ENCODE results near the gene FOXO6. TPM values are rescaled to one million over a fixed set of nuclear protein-coding genes. Genes with fewer than 3 reads are reported as not detected.

FOXO6 gene
- total RNA-seq, 2 experiments from 2014 or later, result not detected

GRCh38 chr1:41370756-41371420 is 9.7 kb downstream of the FOXO6 start:
- Mint-ChIP-seq H3K4me3 (no peak overlapping the region), H3K27me3 (peaks cover 33% of the 10 kb centered on the region), H3K36me3 (no peaks in the 10 kb centered on the region), H3K9me3 (no peaks in the 10 kb centered on the region), H3K4me1 (no peaks in the 10 kb centered on the region), H3K27ac (no peak overlapping the region)
- ATAC-seq (ENCODE audit: low read depth) (no peak), DNase-seq (no peak)
- POLR2A ChIA-PET, result interaction anchor here (0.7 to 2.7 kb wide), 2 partner anchors 9 to 176 kb away, joined by 3 to 7 read pairs; partner anchors contain the start of gene FOXO6

- no peak overlapping the region for H3K27ac Mint-ChIP-seq
- DNase-seq (no peak), ATAC-seq (ENCODE audit: low read depth) (no peak)
- POLR2A ChIA-PET, result interaction anchor here (2.7 kb wide), 1 partner anchor 10 kb away, joined by 7 read pairs; the partner anchor contains the start of gene FOXO6
- peaks cover 31% of the 10 kb centered on the region for H3K27me3 Mint-ChIP-seq
- H3K36me3 Mint-ChIP-seq, result no peaks in the 10 kb centered on the region
- H3K4me3 Mint-ChIP-seq, result no peak overlapping the region
- H3K9me3 Mint-ChIP-seq, result no peaks in the 10 kb centered on the region
- H3K4me1 Mint-ChIP-seq, result no peaks in the 10 kb centered on the region
Measured at GRCh38 chr1:41371630-41372599, 10.7 kb downstream of the FOXO6 start.

GRCh38 chr1:41372600-41372993 is 11.4 kb downstream of the FOXO6 start:
- POLR2A ChIA-PET, result no interaction called here
- DNase-seq (no peak), ATAC-seq (ENCODE audit: low read depth) (no peak)
- no peak overlapping the region for H3K27ac Mint-ChIP-seq
- no peaks in the 10 kb centered on the region for H3K4me1 Mint-ChIP-seq
- H3K36me3 Mint-ChIP-seq, result no peaks in the 10 kb centered on the region
- H3K9me3 Mint-ChIP-seq, result no peaks in the 10 kb centered on the region
- H3K27me3 Mint-ChIP-seq, result peaks cover 24% of the 10 kb centered on the region
- H3K4me3 Mint-ChIP-seq, result no peak overlapping the region

GRCh38 chr1:41373373-41373772 is 12.1 kb downstream of the FOXO6 start:
- Mint-ChIP-seq H3K4me3 (no peak overlapping the region), H3K9me3 (no peaks in the 10 kb centered on the region), H3K36me3 (no peaks in the 10 kb centered on the region), H3K27me3 (peaks cover 21% of the 10 kb centered on the region), H3K27ac (no peak overlapping the region), H3K4me1 (no peaks in the 10 kb centered on the region)
- POLR2A ChIA-PET, result no interaction called here
- DNase-seq (no peak), ATAC-seq (ENCODE audit: low read depth) (no peak)

GRCh38 chr1:41374711-41375110 is 13.5 kb downstream of the FOXO6 start:
- Mint-ChIP-seq H3K4me1 (no peaks in the 10 kb centered on the region), H3K9me3 (no peaks in the 10 kb centered on the region), H3K27me3 (peaks cover 20% of the 10 kb centered on the region), H3K36me3 (no peaks in the 10 kb centered on the region), H3K27ac (no peak overlapping the region), H3K4me3 (no peak overlapping the region)
- ATAC-seq (ENCODE audit: low read depth) (no peak), DNase-seq (no peak)
- POLR2A ChIA-PET, result no interaction called here

- Mint-ChIP-seq H3K4me3 (no peak overlapping the region), H3K4me1 (peaks cover 2% of the 10 kb centered on the region), H3K27me3 (peaks cover 32% of the 10 kb centered on the region), H3K27ac (no peak overlapping the region), H3K9me3 (no peaks in the 10 kb centered on the region), H3K36me3 (no peaks in the 10 kb centered on the region)
- POLR2A ChIA-PET, result no interaction called here
- ATAC-seq (ENCODE audit: low read depth) (no peak), DNase-seq (no peak)
Measured at GRCh38 chr1:41377397-41377796, 16.2 kb downstream of the FOXO6 start.

GRCh38 chr1:41378222-41378621 is 17.0 kb downstream of the FOXO6 start:
- H3K27ac Mint-ChIP-seq, result no peak overlapping the region
- DNase-seq, result no peak
- ATAC-seq (ENCODE audit: low read depth), result no peak
- H3K4me1 Mint-ChIP-seq, result peaks cover 4% of the 10 kb centered on the region
- H3K4me3 Mint-ChIP-seq, result no peak overlapping the region
- POLR2A ChIA-PET, result no interaction called here
- no peaks in the 10 kb centered on the region for H3K36me3 Mint-ChIP-seq
- H3K9me3 Mint-ChIP-seq, result no peaks in the 10 kb centered on the region
- H3K27me3 Mint-ChIP-seq, result peaks cover 37% of the 10 kb centered on the region

- Mint-ChIP-seq H3K27me3 (peaks cover 46% of the 10 kb centered on the region), H3K9me3 (no peaks in the 10 kb centered on the region), H3K36me3 (no peaks in the 10 kb centered on the region), H3K4me1 (peaks cover 7% of the 10 kb centered on the region), H3K4me3 (no peak overlapping the region), H3K27ac (no peak overlapping the region)
- POLR2A ChIA-PET, result no interaction called here
- DNase-seq (no peak), ATAC-seq (ENCODE audit: low read depth) (no peak)
Measured at GRCh38 chr1:41378999-41379737, 17.9 kb downstream of the FOXO6 start.

- POLR2A ChIA-PET, result no interaction called here
- Mint-ChIP-seq H3K27me3 (peaks cover 52% of the 10 kb centered on the region), H3K27ac (no peak overlapping the region), H3K4me3 (no peak overlapping the region), H3K4me1 (peaks cover 7% of the 10 kb centered on the region), H3K36me3 (no peaks in the 10 kb centered on the region), H3K9me3 (no peaks in the 10 kb centered on the region)
- ATAC-seq (ENCODE audit: low read depth) (no peak), DNase-seq (no peak)
Measured at GRCh38 chr1:41379738-41380130, 18.5 kb downstream of the FOXO6 start.

- DNase-seq, result no peak
Measured at GRCh38 chr1:41380195-41380594, 19.0 kb downstream of the FOXO6 start.

GRCh38 chr1:41380979-41381691 is 19.9 kb downstream of the FOXO6 start:
- Mint-ChIP-seq H3K27ac (no peak overlapping the region), H3K4me3 (peak overlapping the region; percentile 71), H3K27me3 (peaks cover 52% of the 10 kb centered on the region), H3K9me3 (no peaks in the 10 kb centered on the region), H3K4me1 (peaks cover 7% of the 10 kb centered on the region), H3K36me3 (no peaks in the 10 kb centered on the region)
- no peak for ATAC-seq (ENCODE audit: low read depth)
- POLR2A ChIA-PET, result no interaction called here
- DNase-seq, result no peak

More at GRCh38 chr1:41380195-41380594, 19.0 kb downstream of the FOXO6 start:
- H3K27me3 Mint-ChIP-seq, result peaks cover 56% of the 10 kb centered on the region
- H3K4me3 Mint-ChIP-seq, result no peak overlapping the region
- no peaks in the 10 kb centered on the region for H3K9me3 Mint-ChIP-seq
- H3K27ac Mint-ChIP-seq, result no peak overlapping the region
- POLR2A ChIA-PET, result no interaction called here
- no peaks in the 10 kb centered on the region for H3K36me3 Mint-ChIP-seq
- H3K4me1 Mint-ChIP-seq, result peaks cover 7% of the 10 kb centered on the region
- no peak for ATAC-seq (ENCODE audit: low read depth)

- H3K9me3 Mint-ChIP-seq, result no peaks in the 10 kb centered on the region
- no peaks in the 10 kb centered on the region for H3K36me3 Mint-ChIP-seq
- DNase-seq (no peak), ATAC-seq (ENCODE audit: low read depth) (peak; percentile 57)
- POLR2A ChIA-PET, result no interaction called here
- no peak overlapping the region for H3K27ac Mint-ChIP-seq
- peaks cover 7% of the 10 kb centered on the region for H3K4me1 Mint-ChIP-seq
- peak overlapping the region; percentile 71 for H3K4me3 Mint-ChIP-seq
- H3K27me3 Mint-ChIP-seq, result peaks cover 56% of the 10 kb centered on the region
Measured at GRCh38 chr1:41381692-41382479, 20.7 kb downstream of the FOXO6 start.

All from activated naive CD8-positive, alpha-beta T cell treated with anti-CD3 and anti-CD28 coated beads, Interleukin-2, amount 10 ng/mL, durations not matched to agents 7 days and 5 days (primary cell).